Vagina (tissue), 2 donors: ENCODE measurements around the gene NINJ1. TPM values are rescaled to one million over a fixed set of nuclear protein-coding genes. Genes with fewer than 3 reads are reported as not detected.
"Not testable (repeated sequence)": the region's sequence is repeated elsewhere in the genome, so short reads cannot be mapped to it uniquely, and the experiment has no call there.

Source experiments
- DNase-seq, 2 donors: peaks; one replicate each; pipeline ENCODE4 v3.0.0-alpha.2; 2017; ENCODE audit errors: extremely low spot score in 2 of 2
- H3K27ac ChIP-seq: fragments of 200-600 bp; sonication (generic); one replicate; pipeline ENCODE4 v1.5.1; 2019
- H3K27me3 ChIP-seq: fragments of 200-600 bp; sonication (generic); one replicate; pipeline ENCODE4 v1.5.1; 2019
- H3K36me3 ChIP-seq, 2 donors: fragments of 200-600 bp; sonication (generic); one replicate each; pipeline ENCODE4 v1.5.1; 2017 to 2019
- H3K4me1 ChIP-seq: fragments of 200-600 bp; sonication (generic); one replicate; pipeline ENCODE4 v1.5.1; 2019
- H3K4me3 ChIP-seq, 2 donors: fragments of 200-600 bp; sonication (generic); 1 replicate in 1 of 2; 2 replicates in 1 of 2; pipeline ENCODE4 v1.5.1; 2016 to 2019
- H3K9me3 ChIP-seq: fragments of 200-600 bp; sonication (generic); one replicate; pipeline ENCODE4 v1.5.1; 2019
- CTCF ChIP-seq, 3 experiments: fragments of 450-650 bp in 2 of 3; fragments of 200-600 bp in 1 of 3; sonication (generic) in 1 of 3; IDR thresholded peaks; one replicate each; pipeline ENCODE4 v1.5.1; 2017 to 2019; ENCODE audit warnings: antibody characterized with exemption in 3 of 3, mild to moderate bottlenecking in 2 of 3, moderate library complexity in 2 of 3
- POLR2A ChIP-seq, 2 donors: fragments of 450-650 bp; IDR thresholded peaks; one replicate each; pipeline ENCODE4 v1.6.1; 2017; ENCODE audit warnings: antibody characterized with exemption in 2 of 2, mild to moderate bottlenecking in 2 of 2, moderate library complexity in 2 of 2
- POLR2AphosphoS5 ChIP-seq, 2 donors: sonication (generic); formaldehyde crosslinking; IDR thresholded peaks; one replicate each; pipeline ENCODE4 v1.9.0; 2017; ENCODE audit warnings: antibody characterized with exemption in 2 of 2, mild to moderate bottlenecking in 2 of 2, low read depth in 1 of 2; ENCODE audit not compliant: insufficient read depth in 1 of 2
- intact Hi-C: fragments of 100-400 bp; cut with DNase I; formaldehyde crosslinking; loops from one replicate; pipeline ENCODE4 v1.15.1; 2023
- total RNA-seq: library from RNA; depleted of rRNA; stranded (reverse); fragments of >200 nt; gene quantifications from one replicate; pipeline ENCODE4 v1.2.3, GENCODE V29; 2016

The NINJ1 gene
- total RNA-seq, 1 donor from 2014 or later = 78.6 TPM

GRCh38 chr9:93154293-93154903 is 20.3 kb upstream of the NINJ1 start:
- no peak overlapping the region for H3K4me3 ChIP-seq
- no peak for DNase-seq
- no peaks in the 10 kb centered on the region for H3K9me3 ChIP-seq
- intact Hi-C loops = no loop called here
- H3K36me3 ChIP-seq = no peaks in the 10 kb centered on the region
- no peak overlapping the region for H3K27ac ChIP-seq
- TF ChIP-seq POLR2AphosphoS5 (IDR thresholded peaks at IDR 0.05; ENCODE audit: insufficient read depth in 1 of 2, low read depth in 1 of 2) (no peak), CTCF (IDR thresholded peaks at IDR 0.05) (peak in 1 of 3 experiments; percentile 17)
- H3K27me3 ChIP-seq = no peaks in the 10 kb centered on the region
- H3K4me1 ChIP-seq = no peaks in the 10 kb centered on the region

GRCh38 chr9:93151097-93151784 is 17.2 kb upstream of the NINJ1 start:
- no peaks in the 10 kb centered on the region for H3K4me1 ChIP-seq
- H3K9me3 ChIP-seq = no peaks in the 10 kb centered on the region
- intact Hi-C loops = no loop called here
- H3K27me3 ChIP-seq = no peaks in the 10 kb centered on the region
- H3K4me3 ChIP-seq = no peak overlapping the region
- H3K27ac ChIP-seq = no peak overlapping the region
- TF ChIP-seq POLR2A (IDR thresholded peaks at IDR 0.05) (no peak), CTCF (IDR thresholded peaks at IDR 0.05) (no peak), POLR2AphosphoS5 (IDR thresholded peaks at IDR 0.05; ENCODE audit: insufficient read depth in 1 of 2, low read depth in 1 of 2) (no peak)
- DNase-seq = no peak
- H3K36me3 ChIP-seq = no peaks in the 10 kb centered on the region

- H3K4me1 ChIP-seq = peaks cover 6% of the 10 kb centered on the region
- TF ChIP-seq POLR2AphosphoS5 (IDR thresholded peaks at IDR 0.05; ENCODE audit: insufficient read depth in 1 of 2, low read depth in 1 of 2) = no peak
- TF ChIP-seq POLR2A (IDR thresholded peaks at IDR 0.05) = no peak
- TF ChIP-seq CTCF (IDR thresholded peaks at IDR 0.05) = no peak
- no peaks in the 10 kb centered on the region for H3K36me3 ChIP-seq
- DNase-seq = no peak
- intact Hi-C loops = no loop called here
- H3K4me3 ChIP-seq = no peak overlapping the region
- no peaks in the 10 kb centered on the region for H3K9me3 ChIP-seq
- H3K27me3 ChIP-seq = no peaks in the 10 kb centered on the region
- H3K27ac ChIP-seq = no peak overlapping the region
Observed at GRCh38 chr9:93149361-93149760, 15.3 kb upstream of the NINJ1 start.

GRCh38 chr9:93148721-93149120 is 14.7 kb upstream of the NINJ1 start:
- intact Hi-C loops = no loop called here
- no peak for TF ChIP-seq POLR2AphosphoS5 (IDR thresholded peaks at IDR 0.05; ENCODE audit: insufficient read depth in 1 of 2, low read depth in 1 of 2)
- no peak for TF ChIP-seq CTCF (IDR thresholded peaks at IDR 0.05)
- TF ChIP-seq POLR2A (IDR thresholded peaks at IDR 0.05) = no peak
- H3K9me3 ChIP-seq = no peaks in the 10 kb centered on the region

GRCh38 chr9:93147632-93148031 is 13.6 kb upstream of the NINJ1 start:
- Histone ChIP-seq H3K9me3 (no peaks in the 10 kb centered on the region), H3K4me3 (no peak overlapping the region), H3K27me3 (no peaks in the 10 kb centered on the region), H3K27ac (no peak overlapping the region), H3K36me3 (no peaks in the 10 kb centered on the region), H3K4me1 (peaks cover 15% of the 10 kb centered on the region)
- TF ChIP-seq POLR2AphosphoS5 (IDR thresholded peaks at IDR 0.05; ENCODE audit: insufficient read depth in 1 of 2, low read depth in 1 of 2) = no peak
- TF ChIP-seq POLR2A (IDR thresholded peaks at IDR 0.05) = no peak
- TF ChIP-seq CTCF (IDR thresholded peaks at IDR 0.05) = no peak
- no peak for DNase-seq
- intact Hi-C loops = no loop called here

More at GRCh38 chr9:93148721-93149120, 14.7 kb upstream of the NINJ1 start:
- H3K4me3 ChIP-seq = no peak overlapping the region
- no peak for DNase-seq
- H3K4me1 ChIP-seq = peaks cover 12% of the 10 kb centered on the region
- H3K36me3 ChIP-seq = no peaks in the 10 kb centered on the region
- H3K27ac ChIP-seq = no peak overlapping the region
- no peaks in the 10 kb centered on the region for H3K27me3 ChIP-seq

GRCh38 chr9:93146696-93147095 is 12.6 kb upstream of the NINJ1 start:
- intact Hi-C loops = not testable (repeated sequence)
- peaks cover 15% of the 10 kb centered on the region for H3K4me1 ChIP-seq

More at GRCh38 chr9:93146696-93147095, 12.6 kb upstream of the NINJ1 start:
- not testable (repeated sequence) for H3K4me3 ChIP-seq, H3K9me3 ChIP-seq, DNase-seq, H3K27me3 ChIP-seq, H3K27ac ChIP-seq, H3K36me3 ChIP-seq
